ENCODE results near the gene REL.

REL gene

DNA sequence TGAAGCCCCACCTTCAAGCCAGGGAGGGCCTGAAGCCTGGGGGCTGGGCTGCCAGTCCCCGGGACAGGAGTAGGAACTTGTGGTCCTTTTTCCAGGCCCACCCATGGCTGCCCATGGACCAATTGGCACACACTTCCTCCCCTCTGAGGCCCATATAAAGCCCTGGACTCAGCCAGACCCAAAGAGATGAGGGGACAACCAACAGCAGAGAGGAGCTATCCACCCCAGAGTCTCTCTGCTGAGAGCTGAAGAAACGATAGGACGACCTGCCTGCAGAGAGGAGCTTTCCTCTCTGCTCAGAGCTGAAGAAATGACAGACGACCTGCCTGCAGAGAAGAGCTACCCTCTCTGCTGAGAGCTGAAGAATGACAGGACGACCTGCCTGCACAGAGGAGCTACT is 92.3 kb downstream of the REL start:
- no peak for DNase-seq (ENCODE audit: low read depth)
- H3K4me3 ChIP-seq (ENCODE audit: low read length): no peak overlapping the region

DNA sequence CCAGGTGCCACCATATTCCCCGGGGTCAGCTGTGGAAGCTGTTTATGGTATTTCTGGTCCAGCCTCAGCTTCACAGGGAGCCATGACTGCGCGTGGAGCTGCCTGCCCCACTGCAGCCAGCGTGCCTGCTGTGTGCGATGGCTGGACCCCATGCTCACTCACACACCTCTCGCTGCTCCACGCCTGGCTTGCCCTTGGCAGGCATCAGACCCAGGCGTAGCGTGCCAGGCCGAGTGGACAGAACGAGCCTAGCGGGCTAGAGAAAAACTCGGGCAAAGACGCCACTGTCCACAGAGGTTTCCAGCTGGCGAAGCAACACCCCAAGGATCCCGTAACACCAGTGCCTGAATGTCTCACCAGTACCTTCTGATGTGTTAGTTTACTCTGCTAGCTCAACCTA is 93.3 kb downstream of the REL start:
- no peak for DNase-seq (ENCODE audit: low read depth)
- H3K4me3 ChIP-seq (ENCODE audit: low read length): no peak overlapping the region

More for the DNA sequence above, 92.3 kb downstream of the REL start:
- no peak for TF ChIP-seq CTCF (conservative IDR thresholded peaks at IDR 0.05; ENCODE audit: low read length)

More for the DNA sequence above, 93.3 kb downstream of the REL start:
- TF ChIP-seq CTCF (conservative IDR thresholded peaks at IDR 0.05; ENCODE audit: low read length): no peak
